Measurements from ENCODE around the gene SLC35E1.

The SLC35E1 gene

DNA sequence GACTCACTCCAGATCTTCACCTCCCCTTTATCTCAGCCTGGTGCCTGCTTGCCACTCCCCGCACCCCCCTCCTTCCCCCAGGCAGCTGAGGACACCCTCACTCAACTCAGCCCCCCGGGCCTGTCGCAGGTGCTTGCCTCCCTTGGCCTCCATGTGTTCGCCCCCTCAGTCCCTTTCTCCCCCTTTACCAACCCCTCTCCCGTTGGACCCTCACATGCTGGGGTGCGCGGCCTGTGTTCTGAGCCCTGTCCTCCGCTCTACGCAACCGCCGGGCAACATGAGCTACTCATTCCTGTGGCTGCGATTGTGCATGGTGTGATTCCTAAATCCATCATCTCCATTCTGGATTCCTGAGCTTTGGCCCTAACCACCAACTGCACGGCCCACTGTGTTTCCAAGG, 35.1 kb downstream of the SLC35E1 start:
- H3K79me2 ChIP-seq (ENCODE audit: control insufficient read depth, low read length) = peaks cover 85% of the 10 kb centered on the region
- no peak overlapping the region for H3K27ac ChIP-seq (ENCODE audit: low read depth, low read length)
- H3K4me2 ChIP-seq (ENCODE audit: low read length) = no peak overlapping the region
- H3K27me3 ChIP-seq (ENCODE audit: control insufficient read depth, low read length) = no peaks in the 10 kb centered on the region
- H3F3A ChIP-seq (ENCODE audit: control insufficient read depth, insufficient read depth) = no peaks in the 10 kb centered on the region
- H4K20me1 ChIP-seq (ENCODE audit: control insufficient read depth, insufficient read depth, low read depth, low read length) = peaks cover 27% of the 10 kb centered on the region
- no peak overlapping the region for H3K4me3 ChIP-seq (ENCODE audit: low read length)
- H3K4me1 ChIP-seq (ENCODE audit: control insufficient read depth, low read length) = peaks cover 27% of the 10 kb centered on the region
- no peaks in the 10 kb centered on the region for H3K9me3 ChIP-seq (ENCODE audit: control insufficient read depth, insufficient read depth, low read length)
- TF ChIP-seq EZH2phosphoT487 (IDR thresholded peaks at IDR 0.05; ENCODE audit: borderline replicate concordance, low read length) = no peak
- TF ChIP-seq, protein P1, sequence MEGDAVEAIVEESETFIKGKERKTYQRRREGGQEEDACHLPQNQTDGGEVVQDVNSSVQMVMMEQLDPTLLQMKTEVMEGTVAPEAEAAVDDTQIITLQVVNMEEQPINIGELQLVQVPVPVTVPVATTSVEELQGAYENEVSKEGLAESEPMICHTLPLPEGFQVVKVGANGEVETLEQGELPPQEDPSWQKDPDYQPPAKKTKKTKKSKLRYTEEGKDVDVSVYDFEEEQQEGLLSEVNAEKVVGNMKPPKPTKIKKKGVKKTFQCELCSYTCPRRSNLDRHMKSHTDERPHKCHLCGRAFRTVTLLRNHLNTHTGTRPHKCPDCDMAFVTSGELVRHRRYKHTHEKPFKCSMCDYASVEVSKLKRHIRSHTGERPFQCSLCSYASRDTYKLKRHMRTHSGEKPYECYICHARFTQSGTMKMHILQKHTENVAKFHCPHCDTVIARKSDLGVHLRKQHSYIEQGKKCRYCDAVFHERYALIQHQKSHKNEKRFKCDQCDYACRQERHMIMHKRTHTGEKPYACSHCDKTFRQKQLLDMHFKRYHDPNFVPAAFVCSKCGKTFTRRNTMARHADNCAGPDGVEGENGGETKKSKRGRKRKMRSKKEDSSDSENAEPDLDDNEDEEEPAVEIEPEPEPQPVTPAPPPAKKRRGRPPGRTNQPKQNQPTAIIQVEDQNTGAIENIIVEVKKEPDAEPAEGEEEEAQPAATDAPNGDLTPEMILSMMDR (IDR thresholded peaks at IDR 0.05; ENCODE audit: low read depth, low read length, poor library complexity, severe bottlenecking) = no peak
- H3K36me3 ChIP-seq (ENCODE audit: control insufficient read depth, low read length) = peaks cover 98% of the 10 kb centered on the region
- H3K9me2 ChIP-seq (replicated peaks; ENCODE audit: control insufficient read depth, low read length) = no peaks in the 10 kb centered on the region

DNA sequence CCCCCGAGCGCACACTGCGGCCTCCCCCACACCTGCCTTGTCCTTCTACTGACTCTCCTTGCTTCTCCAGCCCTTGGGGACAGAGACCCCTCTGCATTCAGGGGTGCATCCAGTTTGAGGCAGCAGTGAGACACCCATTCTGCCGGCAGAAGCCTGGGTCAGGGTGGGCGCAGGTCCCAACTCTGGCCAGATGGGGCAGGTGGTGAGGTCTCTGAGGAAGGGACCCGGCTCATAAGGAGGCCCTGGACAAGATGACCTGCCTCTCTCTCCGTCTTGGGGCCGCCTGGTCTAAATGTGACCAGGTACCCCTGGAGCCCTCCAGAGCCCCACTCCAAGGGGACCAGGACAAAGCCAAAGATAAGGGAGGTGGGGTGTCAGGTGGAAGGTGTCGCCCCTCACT, 36.1 kb downstream of the SLC35E1 start:
- Histone ChIP-seq H3K79me2 (ENCODE audit: control insufficient read depth, low read length) (peaks cover 75% of the 10 kb centered on the region), H3K4me3 (ENCODE audit: low read length) (no peak overlapping the region), H4K20me1 (ENCODE audit: control insufficient read depth, insufficient read depth, low read depth, low read length) (peaks cover 19% of the 10 kb centered on the region), H3K4me1 (ENCODE audit: control insufficient read depth, low read length) (peaks cover 24% of the 10 kb centered on the region), H3K27ac (ENCODE audit: low read depth, low read length) (no peak overlapping the region), H3K9me2 (replicated peaks; ENCODE audit: control insufficient read depth, low read length) (no peaks in the 10 kb centered on the region), H3K27me3 (ENCODE audit: control insufficient read depth, low read length) (no peaks in the 10 kb centered on the region), H3K4me2 (ENCODE audit: low read length) (no peak overlapping the region), H3K36me3 (ENCODE audit: control insufficient read depth, low read length) (peaks cover 98% of the 10 kb centered on the region), H3F3A (ENCODE audit: control insufficient read depth, insufficient read depth) (no peaks in the 10 kb centered on the region), H3K9me3 (ENCODE audit: control insufficient read depth, insufficient read depth, low read length) (no peaks in the 10 kb centered on the region)
- TF ChIP-seq, protein P1 (IDR thresholded peaks at IDR 0.05; ENCODE audit: low read depth, low read length, poor library complexity, severe bottlenecking) = no peak
- no peak for TF ChIP-seq EZH2phosphoT487 (IDR thresholded peaks at IDR 0.05; ENCODE audit: borderline replicate concordance, low read length)

DNA sequence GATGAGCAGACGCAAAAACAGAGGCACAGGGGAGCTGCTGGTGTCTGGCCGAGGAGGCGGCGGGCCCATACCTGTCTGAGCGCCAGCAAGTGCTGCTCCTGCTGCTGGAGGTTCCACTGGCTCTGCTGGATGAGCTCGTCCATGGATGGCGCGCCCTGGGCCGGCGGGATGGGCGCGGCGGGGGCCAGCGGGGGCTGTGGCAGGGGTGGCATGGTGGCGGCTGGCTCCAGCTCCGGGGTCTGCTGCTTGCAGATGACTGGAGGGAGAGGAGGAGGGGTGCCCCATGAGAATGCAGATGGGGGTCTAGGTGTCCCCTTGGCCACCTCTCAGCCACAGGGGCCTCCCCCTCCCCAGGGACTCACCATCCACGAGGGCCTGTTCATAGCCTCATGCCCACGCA, 36.8 kb downstream of the SLC35E1 start:
- Histone ChIP-seq H3K4me2 (ENCODE audit: low read length) (no peak overlapping the region), H3K9me3 (ENCODE audit: control insufficient read depth, insufficient read depth, low read length) (no peaks in the 10 kb centered on the region), H3K4me1 (ENCODE audit: control insufficient read depth, low read length) (peaks cover 17% of the 10 kb centered on the region), H3K27me3 (ENCODE audit: control insufficient read depth, low read length) (no peaks in the 10 kb centered on the region), H3K27ac (ENCODE audit: low read depth, low read length) (no peak overlapping the region), H3K36me3 (ENCODE audit: control insufficient read depth, low read length) (peaks cover 98% of the 10 kb centered on the region), H3K4me3 (ENCODE audit: low read length) (no peak overlapping the region), H3K79me2 (ENCODE audit: control insufficient read depth, low read length) (peaks cover 68% of the 10 kb centered on the region), H3F3A (ENCODE audit: control insufficient read depth, insufficient read depth) (no peaks in the 10 kb centered on the region), H4K20me1 (ENCODE audit: control insufficient read depth, insufficient read depth, low read depth, low read length) (peaks cover 13% of the 10 kb centered on the region), H3K9me2 (replicated peaks; ENCODE audit: control insufficient read depth, low read length) (no peaks in the 10 kb centered on the region)
- TF ChIP-seq, protein P1 (IDR thresholded peaks at IDR 0.05; ENCODE audit: low read depth, low read length, poor library complexity, severe bottlenecking) = no peak
- no peak for TF ChIP-seq EZH2phosphoT487 (IDR thresholded peaks at IDR 0.05; ENCODE audit: borderline replicate concordance, low read length)
